Pulmonary artery endothelial cell (primary cell): ENCODE data around the gene MND1. TPM values are rescaled to one million over a fixed set of nuclear protein-coding genes. Genes with fewer than 3 reads are reported as not detected.
"Not testable (repeated sequence)": the region's sequence is repeated elsewhere in the genome, so short reads cannot be mapped to it uniquely, and the experiment has no call there.

ENCODE experiments used
- DNase-seq: peaks from one replicate; pipeline ENCODE4 v3.0.0-alpha.2; 2011; ENCODE audit warnings: low read depth, low spot score
- total RNA-seq: library from RNA; depleted of rRNA; stranded (reverse); fragments of >200 nt; gene quantifications from 2 replicates; pipeline ENCODE4 v1.2.3, GENCODE V29; 2014

The MND1 gene
- total RNA-seq, 1 donor from 2014 or later = 2.9 TPM

- no peak for DNase-seq
These were observed 95.3 kb downstream of the MND1 start for GRCh38 chr4:153439831-153440230.

- no peak for DNase-seq
These were observed 96.0 kb downstream of the MND1 start for GRCh38 chr4:153440475-153440874.

- DNase-seq = no peak
These were observed 102.9 kb downstream of the MND1 start for GRCh38 chr4:153447175-153447905.

GRCh38 chr4:153448003-153448731 lies 103.7 kb downstream of the MND1 start:
- no peak for DNase-seq

GRCh38 chr4:153449338-153449737 lies 104.8 kb downstream of the MND1 start:
- DNase-seq = no peak

- DNase-seq = no peak
These were observed 106.0 kb downstream of the MND1 start for GRCh38 chr4:153450544-153450917.

GRCh38 chr4:153451145-153451544 lies 106.7 kb downstream of the MND1 start:
- DNase-seq = not testable (repeated sequence)

- DNase-seq = no peak
These were observed 107.6 kb downstream of the MND1 start for GRCh38 chr4:153451911-153452657.

- no peak for DNase-seq
These were observed 108.3 kb downstream of the MND1 start for GRCh38 chr4:153452658-153453378.

- no peak for DNase-seq
These were observed 108.9 kb downstream of the MND1 start for GRCh38 chr4:153453402-153453801.

- no peak for DNase-seq
These were observed 114.5 kb downstream of the MND1 start for GRCh38 chr4:153458969-153459368.

- not testable (repeated sequence) for DNase-seq
These were observed 117.1 kb downstream of the MND1 start for GRCh38 chr4:153461549-153461948.

- no peak for DNase-seq
These were observed 119.6 kb downstream of the MND1 start for GRCh38 chr4:153464068-153464467.

Other genes starting within 250 kb of the MND1 start
- 12.7 and 27.1 TPM in 2 replicates for gene TRIM2, start 140.2 kb upstream of the MND1 start, total RNA-seq
- 9.8 and 13.0 TPM in 2 replicates for gene TMEM131L, start 121.7 kb downstream of the MND1 start, total RNA-seq